Esophagus mucosa (tissue), 1 donor: Measurements from ENCODE around the gene GRIA2. TPM values are rescaled to one million over a fixed set of nuclear protein-coding genes. Genes with fewer than 3 reads are reported as not detected.
"Not testable (repeated sequence)": the region's sequence is repeated elsewhere in the genome, so short reads cannot be mapped to it uniquely, and the experiment has no call there.

Experiments used
- ATAC-seq: fragments of 200-7000 bp; cut with Tn5 transposase; one replicate; pipeline ENCODE4 v1.9.1; 2020
- total RNA-seq: library from RNA; stranded (reverse); gene quantifications from one replicate; pipeline ENCODE4 v1.2.4, GENCODE V29; 2023
- donor health status: DM: yes; HTN: yes; CAD: no.

The GRIA2 gene
- total RNA-seq: not detected

GRCh38 chr4:157220371-157220881 is at the start of gene GRIA2:
GRIA2 (plus strand) TSS chr4:157220728; CDS start chr4:157221043, 315 bp downstream.
- peak; percentile 45 for ATAC-seq

GRCh38 chr4:157172011-157172410 is 48.5 kb upstream of the GRIA2 start:
- ATAC-seq: no peak

- not testable (repeated sequence) for ATAC-seq
Observed at GRCh38 chr4:157180268-157180667, 40.3 kb upstream of the GRIA2 start.

GRCh38 chr4:157184300-157184699 is 36.2 kb upstream of the GRIA2 start:
- no peak for ATAC-seq

GRCh38 chr4:157185363-157185762 is 35.2 kb upstream of the GRIA2 start:
- ATAC-seq: no peak

- ATAC-seq: no peak
Observed at GRCh38 chr4:157195374-157195773, 25.2 kb upstream of the GRIA2 start.

GRCh38 chr4:157196046-157196445 is 24.5 kb upstream of the GRIA2 start:
- ATAC-seq: no peak

GRCh38 chr4:157204634-157205244 is 15.8 kb upstream of the GRIA2 start:
- ATAC-seq: no peak

GRCh38 chr4:157217708-157218107 is 2.8 kb upstream of the GRIA2 start:
- ATAC-seq: no peak

GRCh38 chr4:157219711-157220370 is 687 bp upstream of the GRIA2 start:
- no peak for ATAC-seq

- no peak for ATAC-seq
Observed at GRCh38 chr4:157221426-157221894, 932 bp downstream of the GRIA2 start.

- ATAC-seq: no peak
Observed at GRCh38 chr4:157221895-157222770, 1.6 kb downstream of the GRIA2 start.

- ATAC-seq: no peak
Observed at GRCh38 chr4:157222771-157223160, 2.2 kb downstream of the GRIA2 start.

GRCh38 chr4:157223456-157223855 is 2.9 kb downstream of the GRIA2 start:
- no peak for ATAC-seq

- ATAC-seq: no peak
Observed at GRCh38 chr4:157225096-157225495, 4.6 kb downstream of the GRIA2 start.

GRCh38 chr4:157226035-157226434 is 5.5 kb downstream of the GRIA2 start:
- ATAC-seq: no peak

- ATAC-seq: no peak
Observed at GRCh38 chr4:157226601-157227000, 6.1 kb downstream of the GRIA2 start.

GRCh38 chr4:157231525-157231924 is 11.0 kb downstream of the GRIA2 start:
- ATAC-seq: no peak

GRCh38 chr4:157242871-157243270 is 22.3 kb downstream of the GRIA2 start:
- ATAC-seq: no peak

GRCh38 chr4:157244348-157244747 is 23.8 kb downstream of the GRIA2 start:
- no peak for ATAC-seq

- ATAC-seq: no peak
Observed at GRCh38 chr4:157245351-157245750, 24.8 kb downstream of the GRIA2 start.

- ATAC-seq: no peak
Observed at GRCh38 chr4:157246964-157247363, 26.4 kb downstream of the GRIA2 start.

- ATAC-seq: not testable (repeated sequence)
Observed at GRCh38 chr4:157258165-157258564, 37.6 kb downstream of the GRIA2 start.
